Mononuclear cell (primary cell): ENCODE results near the gene EPB41L5. TPM values are rescaled to one million over a fixed set of nuclear protein-coding genes. Genes with fewer than 3 reads are reported as not detected.
"Not testable (repeated sequence)": the region's sequence is repeated elsewhere in the genome, so short reads cannot be mapped to it uniquely, and the experiment has no call there.

Experiments
- H3K27me3 ChIP-seq: 2 replicates; pipeline ENCODE4 v1.6.0; 2011; ENCODE audit warnings: low read length, control low read depth; ENCODE audit not compliant: insufficient read depth
- H3K4me1 ChIP-seq: 2 replicates; pipeline ENCODE4 v1.5.1; 2011; ENCODE audit warnings: mild to moderate bottlenecking, low read length, control low read depth; ENCODE audit not compliant: insufficient read depth
- H3K4me3 ChIP-seq: 2 replicates; pipeline ENCODE4 v1.5.1; 2011; ENCODE audit warnings: mild to moderate bottlenecking, low read length, moderate library complexity
- H3K9me3 ChIP-seq: 2 replicates; pipeline ENCODE4 v1.5.1; 2011; ENCODE audit warnings: low read depth, mild to moderate bottlenecking, control low read depth, low read length
- total RNA-seq: library from RNA; depleted of rRNA; stranded (reverse); fragments of >200 nt; gene quantifications from one replicate; pipeline ENCODE4 v1.2.3, GENCODE V29; 2012

EPB41L5 gene
- total RNA-seq, 1 donor: 7.1 TPM

GRCh38 chr2:120174963-120175581 lies 162.2 kb downstream of the EPB41L5 start:
- Histone ChIP-seq H3K4me1 (peaks cover 33% of the 10 kb centered on the region), H3K9me3 (no peaks in the 10 kb centered on the region), H3K27me3 (no peaks in the 10 kb centered on the region), H3K4me3 (no peak overlapping the region)

DNA sequence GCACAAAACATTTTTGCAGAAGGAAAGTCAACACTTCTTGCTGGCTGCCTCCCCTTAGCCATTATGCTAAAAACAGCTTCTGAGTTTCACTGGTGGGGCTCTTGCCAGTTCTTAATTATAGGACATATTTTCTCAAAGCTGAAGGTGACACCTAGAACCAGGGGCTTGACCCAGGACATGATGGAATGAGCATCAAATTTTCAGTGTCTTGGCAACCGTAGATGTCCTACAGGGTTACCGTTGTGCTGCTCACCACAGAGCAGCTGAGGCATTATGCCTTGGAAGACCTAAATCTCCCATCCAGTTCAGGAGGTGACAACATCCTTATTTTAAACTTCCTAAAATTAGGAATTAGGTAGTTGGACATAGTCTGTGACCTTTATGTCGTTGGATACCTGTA lies 163.6 kb downstream of the EPB41L5 start:
- Histone ChIP-seq H3K27me3 (no peaks in the 10 kb centered on the region), H3K4me3 (no peak overlapping the region), H3K9me3 (no peaks in the 10 kb centered on the region), H3K4me1 (peaks cover 37% of the 10 kb centered on the region)

GRCh38 chr2:120177001-120177621 lies 164.2 kb downstream of the EPB41L5 start:
- Histone ChIP-seq H3K9me3 (no peaks in the 10 kb centered on the region), H3K27me3 (no peaks in the 10 kb centered on the region), H3K4me1 (peaks cover 43% of the 10 kb centered on the region), H3K4me3 (peak overlapping the region; percentile 47)

GRCh38 chr2:120177973-120178372 lies 165.1 kb downstream of the EPB41L5 start:
- Histone ChIP-seq H3K27me3 (no peaks in the 10 kb centered on the region), H3K4me1 (peaks cover 49% of the 10 kb centered on the region), H3K4me3 (no peak overlapping the region), H3K9me3 (no peaks in the 10 kb centered on the region)

DNA sequence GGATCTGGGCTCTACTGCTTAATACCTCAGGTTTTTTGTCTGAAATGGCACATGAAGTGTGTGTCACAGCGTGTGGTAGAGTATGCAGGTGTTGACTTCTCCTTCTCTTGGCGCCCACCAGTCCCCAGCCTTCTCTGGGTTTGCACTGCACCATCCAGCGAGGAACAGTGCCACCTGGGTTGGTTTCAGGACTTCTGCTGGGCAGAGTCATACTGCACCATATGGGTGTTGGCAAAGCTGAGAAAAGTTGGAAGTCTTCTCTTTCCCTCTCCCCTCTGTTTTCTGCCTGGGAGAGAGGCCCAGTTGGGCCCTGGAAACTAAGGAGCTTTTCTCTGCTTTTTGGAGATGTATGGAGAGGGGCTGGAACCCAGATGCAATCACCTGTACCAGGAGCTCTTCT lies 166.5 kb downstream of the EPB41L5 start:
- no peaks in the 10 kb centered on the region for H3K9me3 ChIP-seq

GRCh38 chr2:120180066-120180465 lies 167.2 kb downstream of the EPB41L5 start:
- Histone ChIP-seq H3K9me3 (no peaks in the 10 kb centered on the region), H3K4me3 (no peak overlapping the region), H3K27me3 (no peaks in the 10 kb centered on the region), H3K4me1 (peaks cover 44% of the 10 kb centered on the region)

More for the DNA sequence above, 166.5 kb downstream of the EPB41L5 start:
- H3K4me1 ChIP-seq: peaks cover 49% of the 10 kb centered on the region
- no peaks in the 10 kb centered on the region for H3K27me3 ChIP-seq
- no peak overlapping the region for H3K4me3 ChIP-seq

GRCh38 chr2:120182019-120182560 lies 169.2 kb downstream of the EPB41L5 start:
- no peak overlapping the region for H3K4me3 ChIP-seq
- no peaks in the 10 kb centered on the region for H3K9me3 ChIP-seq
- H3K4me1 ChIP-seq: peaks cover 32% of the 10 kb centered on the region
- no peaks in the 10 kb centered on the region for H3K27me3 ChIP-seq

DNA sequence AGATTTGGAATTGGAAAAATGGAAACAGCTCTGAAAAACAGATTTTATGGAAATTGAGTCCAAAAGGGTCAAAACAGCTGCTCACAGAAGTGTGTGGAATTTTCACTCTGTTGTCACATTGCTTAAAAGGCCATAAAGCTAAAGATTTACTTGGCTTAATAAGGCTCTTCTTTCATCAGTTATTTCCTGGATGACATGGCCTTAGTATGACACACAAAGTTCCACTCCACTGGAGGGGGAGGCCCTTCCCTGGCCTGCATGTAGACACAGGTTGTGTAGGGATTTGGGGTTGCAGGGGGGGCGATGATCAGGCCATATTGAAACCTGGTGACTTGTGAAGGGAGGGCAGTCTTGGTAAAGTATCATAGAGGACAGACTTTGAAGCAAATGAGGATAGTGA lies 176.3 kb downstream of the EPB41L5 start:
- H3K4me1 ChIP-seq: no peaks in the 10 kb centered on the region
- H3K9me3 ChIP-seq: peaks cover 6% of the 10 kb centered on the region
- no peak overlapping the region for H3K4me3 ChIP-seq
- H3K27me3 ChIP-seq: no peaks in the 10 kb centered on the region

- H3K4me1 ChIP-seq: no peaks in the 10 kb centered on the region
- no peak overlapping the region for H3K4me3 ChIP-seq
- H3K9me3 ChIP-seq: peaks cover 6% of the 10 kb centered on the region
Measured at GRCh38 chr2:120192280-120192679, 179.4 kb downstream of the EPB41L5 start.

DNA sequence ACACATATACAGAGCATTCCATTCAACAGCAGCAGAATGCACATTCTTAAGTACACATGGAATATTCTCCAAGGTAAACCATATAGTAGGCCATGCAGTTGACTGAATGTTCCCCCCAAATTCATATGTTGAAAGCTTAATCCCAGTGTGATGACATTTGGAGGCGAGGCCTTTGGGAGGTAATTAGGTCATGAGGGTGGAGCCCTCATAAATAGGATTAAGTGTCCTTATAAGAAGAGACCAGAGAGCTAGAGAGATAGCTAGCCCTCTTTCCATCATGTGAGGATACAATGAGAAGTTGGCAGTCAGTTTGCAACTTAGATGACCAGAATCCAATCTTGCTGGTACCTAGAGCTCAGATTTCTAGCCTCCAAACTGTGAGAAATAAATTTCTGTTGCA lies 182.7 kb downstream of the EPB41L5 start:
- Histone ChIP-seq H3K4me1 (no peaks in the 10 kb centered on the region), H3K27me3 (no peaks in the 10 kb centered on the region), H3K4me3 (no peak overlapping the region), H3K9me3 (peaks cover 15% of the 10 kb centered on the region)

More at GRCh38 chr2:120192280-120192679, 179.4 kb downstream of the EPB41L5 start:
- H3K27me3 ChIP-seq: no peaks in the 10 kb centered on the region

GRCh38 chr2:120199817-120200459 lies 187.1 kb downstream of the EPB41L5 start:
- peaks cover 17% of the 10 kb centered on the region for H3K4me1 ChIP-seq
- not testable (repeated sequence) for H3K27me3 ChIP-seq, H3K4me3 ChIP-seq, H3K9me3 ChIP-seq

GRCh38 chr2:120203251-120204021 lies 190.6 kb downstream of the EPB41L5 start:
- Histone ChIP-seq H3K4me1 (peaks cover 17% of the 10 kb centered on the region), H3K27me3 (no peaks in the 10 kb centered on the region), H3K4me3 (no peak overlapping the region), H3K9me3 (peaks cover 6% of the 10 kb centered on the region)

DNA sequence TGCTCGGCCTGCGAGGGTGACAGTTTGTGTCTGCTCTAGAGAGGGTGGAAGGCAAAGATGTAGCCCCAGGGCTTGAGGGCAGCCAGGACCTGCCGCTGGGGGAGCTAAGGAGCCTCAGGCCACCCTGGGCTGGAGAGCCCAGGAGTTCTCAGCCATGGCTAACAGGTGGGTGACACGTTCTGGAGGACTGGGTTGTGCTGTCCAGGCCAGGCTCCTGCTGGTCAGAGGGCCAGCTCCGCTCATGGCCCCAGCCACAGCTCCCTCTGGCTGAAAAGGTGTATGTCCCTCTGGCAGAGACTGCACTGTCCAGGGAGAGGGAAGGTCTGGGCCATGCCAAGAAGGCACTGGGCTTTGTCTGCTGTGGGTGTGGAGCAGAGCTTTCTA lies 191.1 kb downstream of the EPB41L5 start:
- H3K27me3 ChIP-seq: no peaks in the 10 kb centered on the region
- H3K4me1 ChIP-seq: peaks cover 17% of the 10 kb centered on the region
- no peak overlapping the region for H3K4me3 ChIP-seq
- H3K9me3 ChIP-seq: peaks cover under 1% of the 10 kb centered on the region

DNA sequence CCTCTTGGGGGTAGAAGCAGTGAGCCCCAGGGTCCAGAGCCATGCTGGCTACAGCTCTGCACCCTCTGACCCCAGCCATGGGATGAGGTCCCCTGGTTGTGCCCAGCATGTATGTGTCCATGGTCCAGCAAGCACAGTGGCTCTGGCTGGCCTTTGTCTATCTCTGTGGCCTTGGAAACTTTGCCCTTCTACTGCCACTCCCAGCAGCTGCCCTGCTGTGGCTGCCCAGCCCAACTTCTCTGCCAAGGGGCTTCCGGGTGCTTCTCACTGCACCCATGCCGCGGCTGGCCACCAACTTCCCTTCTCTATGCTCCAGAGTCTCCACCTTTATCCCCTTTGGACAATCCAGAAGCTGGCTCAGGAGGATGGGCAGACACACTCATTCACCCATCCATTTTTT lies 191.5 kb downstream of the EPB41L5 start:
- Histone ChIP-seq H3K9me3 (no peaks in the 10 kb centered on the region), H3K4me1 (peaks cover 17% of the 10 kb centered on the region), H3K27me3 (no peaks in the 10 kb centered on the region), H3K4me3 (no peak overlapping the region)
